Measurements from ENCODE around the gene GSTO2. TPM values are rescaled to one million over a fixed set of nuclear protein-coding genes. Genes with fewer than 3 reads are reported as not detected.

Gene GSTO2
- total RNA-seq, 1 donor from 2014 or later: 5.9 TPM

GRCh38 chr10:104255311-104255981 lies 13.5 kb upstream of the GSTO2 start:
- H3K27ac Mint-ChIP-seq (ENCODE audit: unreplicated experiment): peak overlapping the region; percentile 95

GRCh38 chr10:104256335-104256961 lies 12.5 kb upstream of the GSTO2 start:
- H3K36me3 Mint-ChIP-seq (ENCODE audit: low read depth, unreplicated experiment): peaks cover 9% of the 10 kb centered on the region
- peak overlapping the region; percentile 97 for H3K4me3 Mint-ChIP-seq (ENCODE audit: unreplicated experiment)
- H3K4me1 Mint-ChIP-seq (ENCODE audit: unreplicated experiment): peaks cover 55% of the 10 kb centered on the region
- H3K9me3 Mint-ChIP-seq (ENCODE audit: unreplicated experiment): no peaks in the 10 kb centered on the region
- H3K27ac Mint-ChIP-seq (ENCODE audit: unreplicated experiment): peak overlapping the region; percentile 33
- TF ChIP-seq CTCF (IDR thresholded peaks at IDR 0.05; ENCODE audit: unreplicated experiment): no peak
- no peak for DNase-seq (ENCODE audit: low spot score)
- H3K27me3 Mint-ChIP-seq (ENCODE audit: unreplicated experiment): peaks cover 11% of the 10 kb centered on the region

More at GRCh38 chr10:104255311-104255981, 13.5 kb upstream of the GSTO2 start:
- H3K36me3 Mint-ChIP-seq (ENCODE audit: low read depth, unreplicated experiment): peaks cover 5% of the 10 kb centered on the region
- H3K4me1 Mint-ChIP-seq (ENCODE audit: unreplicated experiment): peaks cover 45% of the 10 kb centered on the region
- H3K27me3 Mint-ChIP-seq (ENCODE audit: unreplicated experiment): peaks cover 11% of the 10 kb centered on the region
- peak overlapping the region; percentile 97 for H3K4me3 Mint-ChIP-seq (ENCODE audit: unreplicated experiment)
- TF ChIP-seq CTCF (IDR thresholded peaks at IDR 0.05; ENCODE audit: unreplicated experiment): no peak
- no peaks in the 10 kb centered on the region for H3K9me3 Mint-ChIP-seq (ENCODE audit: unreplicated experiment)
- no peak for DNase-seq (ENCODE audit: low spot score)

GRCh38 chr10:104257235-104257634 lies 11.7 kb upstream of the GSTO2 start:
- peaks cover 9% of the 10 kb centered on the region for H3K36me3 Mint-ChIP-seq (ENCODE audit: low read depth, unreplicated experiment)
- H3K4me3 Mint-ChIP-seq (ENCODE audit: unreplicated experiment): no peak overlapping the region
- H3K4me1 Mint-ChIP-seq (ENCODE audit: unreplicated experiment): peaks cover 60% of the 10 kb centered on the region
- TF ChIP-seq CTCF (IDR thresholded peaks at IDR 0.05; ENCODE audit: unreplicated experiment): no peak
- no peaks in the 10 kb centered on the region for H3K9me3 Mint-ChIP-seq (ENCODE audit: unreplicated experiment)
- no peak overlapping the region for H3K27ac Mint-ChIP-seq (ENCODE audit: unreplicated experiment)
- no peak for DNase-seq (ENCODE audit: low spot score)
- H3K27me3 Mint-ChIP-seq (ENCODE audit: unreplicated experiment): peaks cover 11% of the 10 kb centered on the region

GRCh38 chr10:104258209-104258608 lies 10.8 kb upstream of the GSTO2 start:
- TF ChIP-seq CTCF (IDR thresholded peaks at IDR 0.05; ENCODE audit: unreplicated experiment): no peak
- Mint-ChIP-seq H3K4me1 (ENCODE audit: unreplicated experiment) (peaks cover 58% of the 10 kb centered on the region), H3K27ac (ENCODE audit: unreplicated experiment) (no peak overlapping the region), H3K27me3 (ENCODE audit: unreplicated experiment) (peaks cover 8% of the 10 kb centered on the region), H3K4me3 (ENCODE audit: unreplicated experiment) (peak overlapping the region; percentile 1), H3K9me3 (ENCODE audit: unreplicated experiment) (no peaks in the 10 kb centered on the region), H3K36me3 (ENCODE audit: low read depth, unreplicated experiment) (peaks cover 9% of the 10 kb centered on the region)
- no peak for DNase-seq (ENCODE audit: low spot score)

- peaks cover 48% of the 10 kb centered on the region for H3K4me1 Mint-ChIP-seq (ENCODE audit: unreplicated experiment)
- H3K36me3 Mint-ChIP-seq (ENCODE audit: low read depth, unreplicated experiment): peaks cover 4% of the 10 kb centered on the region
- TF ChIP-seq CTCF (IDR thresholded peaks at IDR 0.05; ENCODE audit: unreplicated experiment): no peak
- peaks cover 5% of the 10 kb centered on the region for H3K27me3 Mint-ChIP-seq (ENCODE audit: unreplicated experiment)
- DNase-seq (ENCODE audit: low spot score): no peak
- peak overlapping the region; percentile 27 for H3K27ac Mint-ChIP-seq (ENCODE audit: unreplicated experiment)
- H3K9me3 Mint-ChIP-seq (ENCODE audit: unreplicated experiment): no peaks in the 10 kb centered on the region
- H3K4me3 Mint-ChIP-seq (ENCODE audit: unreplicated experiment): no peak overlapping the region
Observed at GRCh38 chr10:104259456-104259855, 9.5 kb upstream of the GSTO2 start.

Measured in endothelial cell (in vitro differentiated cells).